Measurements from ENCODE around the gene SLC38A8. TPM values are rescaled to one million over a fixed set of nuclear protein-coding genes. Genes with fewer than 3 reads are reported as not detected.

The SLC38A8 gene
- total and polyA plus RNA-seq, 2 experiments from 2014 or later, result not detected

DNA sequence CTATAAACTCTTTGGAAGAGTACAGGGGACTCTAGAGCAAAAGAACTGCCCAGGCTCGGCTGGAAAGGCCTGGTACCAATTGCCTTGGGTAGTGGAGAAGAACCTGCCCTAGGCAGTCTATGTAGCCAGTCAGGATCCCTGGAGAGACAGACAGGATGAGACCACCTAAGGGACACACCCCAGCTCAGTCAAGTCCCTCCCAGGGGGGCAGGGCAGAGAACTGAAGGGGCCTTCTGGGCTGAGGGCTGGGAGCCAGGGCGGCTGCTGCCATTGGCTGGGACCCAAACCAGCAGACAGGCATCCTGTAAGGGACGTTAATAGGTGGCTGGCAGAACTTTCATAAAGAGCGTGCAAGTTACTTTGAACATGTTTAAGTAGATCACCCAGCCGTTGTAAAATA, 12.8 kb upstream of the SLC38A8 start:
- Histone ChIP-seq H3K27me3 (no peaks in the 10 kb centered on the region), H3K4me1 (ENCODE audit: insufficient read depth) (no peaks in the 10 kb centered on the region), H4K20me1 (ENCODE audit: insufficient read depth, poor library complexity, severe bottlenecking) (no peaks in the 10 kb centered on the region), H3K4me3 (no peak overlapping the region), H3K4me2 (no peak overlapping the region), H2AFZ (no peak overlapping the region), H3K79me2 (no peaks in the 10 kb centered on the region), H3K36me3 (replicated peaks; ENCODE audit: insufficient read depth, low read depth) (no peaks in the 10 kb centered on the region), H3K9me2 (replicated peaks; ENCODE audit: insufficient read depth) (no peaks in the 10 kb centered on the region), H3K9me3 (ENCODE audit: low read depth) (no peaks in the 10 kb centered on the region), H3K27ac (no peak overlapping the region)
- 90% methylated on average over 5 of the region's 5 CpGs for WGBS (ENCODE audit: low lambda C conversion rate, missing lambda C conversion rate)
- DNase-seq (ENCODE audit: low spot score), result no peak
- TF ChIP-seq EZH2 (IDR thresholded peaks at IDR 0.05; ENCODE audit: borderline replicate concordance) (no peak), EZH2phosphoT487 (IDR thresholded peaks at IDR 0.05; ENCODE audit: low read depth, severe bottlenecking, unreplicated experiment) (no peak)
- TF ChIP-seq, protein P1, sequence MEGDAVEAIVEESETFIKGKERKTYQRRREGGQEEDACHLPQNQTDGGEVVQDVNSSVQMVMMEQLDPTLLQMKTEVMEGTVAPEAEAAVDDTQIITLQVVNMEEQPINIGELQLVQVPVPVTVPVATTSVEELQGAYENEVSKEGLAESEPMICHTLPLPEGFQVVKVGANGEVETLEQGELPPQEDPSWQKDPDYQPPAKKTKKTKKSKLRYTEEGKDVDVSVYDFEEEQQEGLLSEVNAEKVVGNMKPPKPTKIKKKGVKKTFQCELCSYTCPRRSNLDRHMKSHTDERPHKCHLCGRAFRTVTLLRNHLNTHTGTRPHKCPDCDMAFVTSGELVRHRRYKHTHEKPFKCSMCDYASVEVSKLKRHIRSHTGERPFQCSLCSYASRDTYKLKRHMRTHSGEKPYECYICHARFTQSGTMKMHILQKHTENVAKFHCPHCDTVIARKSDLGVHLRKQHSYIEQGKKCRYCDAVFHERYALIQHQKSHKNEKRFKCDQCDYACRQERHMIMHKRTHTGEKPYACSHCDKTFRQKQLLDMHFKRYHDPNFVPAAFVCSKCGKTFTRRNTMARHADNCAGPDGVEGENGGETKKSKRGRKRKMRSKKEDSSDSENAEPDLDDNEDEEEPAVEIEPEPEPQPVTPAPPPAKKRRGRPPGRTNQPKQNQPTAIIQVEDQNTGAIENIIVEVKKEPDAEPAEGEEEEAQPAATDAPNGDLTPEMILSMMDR (IDR thresholded peaks at IDR 0.05; ENCODE audit: poor library complexity), result no peak

GRCh38 chr16:84054916-84055315, 12.3 kb upstream of the SLC38A8 start:
- TF ChIP-seq, protein P1 (IDR thresholded peaks at IDR 0.05; ENCODE audit: poor library complexity), result no peak
- TF ChIP-seq EZH2 (IDR thresholded peaks at IDR 0.05; ENCODE audit: borderline replicate concordance) (no peak), EZH2phosphoT487 (IDR thresholded peaks at IDR 0.05; ENCODE audit: low read depth, severe bottlenecking, unreplicated experiment) (no peak)
- no peaks in the 10 kb centered on the region for H3K27me3 ChIP-seq
- H3K4me2 ChIP-seq, result no peak overlapping the region
- H3K9me3 ChIP-seq (ENCODE audit: low read depth), result no peaks in the 10 kb centered on the region
- no peak overlapping the region for H3K27ac ChIP-seq
- no peak for DNase-seq (ENCODE audit: low spot score)
- no peaks in the 10 kb centered on the region for H4K20me1 ChIP-seq (ENCODE audit: insufficient read depth, poor library complexity, severe bottlenecking)
- 84% methylated on average over 11 of the region's 13 CpGs for WGBS (ENCODE audit: low lambda C conversion rate, missing lambda C conversion rate)
- H3K9me2 ChIP-seq (replicated peaks; ENCODE audit: insufficient read depth), result no peaks in the 10 kb centered on the region
- H3K4me1 ChIP-seq (ENCODE audit: insufficient read depth), result no peaks in the 10 kb centered on the region
- H2AFZ ChIP-seq, result no peak overlapping the region
- H3K79me2 ChIP-seq, result no peaks in the 10 kb centered on the region
- H3K4me3 ChIP-seq, result no peak overlapping the region
- no peaks in the 10 kb centered on the region for H3K36me3 ChIP-seq (replicated peaks; ENCODE audit: insufficient read depth, low read depth)

DNA sequence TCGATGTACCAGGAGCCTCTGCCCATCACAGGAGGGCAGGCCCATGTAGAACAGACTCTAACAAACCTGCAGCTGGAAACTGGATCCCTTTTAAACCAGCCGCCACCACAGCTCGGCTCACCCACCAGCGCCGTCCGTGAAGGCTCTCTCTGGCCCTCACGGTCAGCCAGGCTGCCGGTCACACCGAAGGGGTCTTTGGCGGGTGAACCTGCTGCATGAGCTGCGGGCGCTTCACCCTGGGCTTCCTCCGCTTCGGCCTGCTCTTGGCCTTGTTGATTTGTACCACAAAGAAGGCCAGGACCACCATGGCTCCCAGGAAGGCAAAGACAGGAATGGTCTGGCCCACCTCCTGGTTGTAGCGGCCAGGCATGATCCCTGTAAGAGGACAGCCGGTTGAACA, 11.7 kb upstream of the SLC38A8 start:
- Histone ChIP-seq H3K4me3 (no peak overlapping the region), H3K9me2 (replicated peaks; ENCODE audit: insufficient read depth) (no peaks in the 10 kb centered on the region), H3K4me2 (no peak overlapping the region), H3K79me2 (no peaks in the 10 kb centered on the region), H3K27ac (no peak overlapping the region), H3K27me3 (no peaks in the 10 kb centered on the region), H3K4me1 (ENCODE audit: insufficient read depth) (no peaks in the 10 kb centered on the region), H4K20me1 (ENCODE audit: insufficient read depth, poor library complexity, severe bottlenecking) (no peaks in the 10 kb centered on the region), H3K36me3 (replicated peaks; ENCODE audit: insufficient read depth, low read depth) (no peaks in the 10 kb centered on the region), H2AFZ (no peak overlapping the region), H3K9me3 (ENCODE audit: low read depth) (no peaks in the 10 kb centered on the region)
- no peak for TF ChIP-seq EZH2phosphoT487 (IDR thresholded peaks at IDR 0.05; ENCODE audit: low read depth, severe bottlenecking, unreplicated experiment)
- 92% methylated on average over 16 of the region's 16 CpGs for WGBS (ENCODE audit: low lambda C conversion rate, missing lambda C conversion rate)
- DNase-seq (ENCODE audit: low spot score), result no peak

- TF ChIP-seq, protein P1 (IDR thresholded peaks at IDR 0.05; ENCODE audit: poor library complexity), result no peak
- TF ChIP-seq EZH2phosphoT487 (IDR thresholded peaks at IDR 0.05; ENCODE audit: low read depth, severe bottlenecking, unreplicated experiment), result no peak
- TF ChIP-seq EZH2 (IDR thresholded peaks at IDR 0.05; ENCODE audit: borderline replicate concordance), result no peak
- H3K9me2 ChIP-seq (replicated peaks; ENCODE audit: insufficient read depth), result no peaks in the 10 kb centered on the region
- H3K4me3 ChIP-seq, result no peak overlapping the region
- no peaks in the 10 kb centered on the region for H4K20me1 ChIP-seq (ENCODE audit: insufficient read depth, poor library complexity, severe bottlenecking)
- H2AFZ ChIP-seq, result no peak overlapping the region
- H3K27me3 ChIP-seq, result no peaks in the 10 kb centered on the region
- no peaks in the 10 kb centered on the region for H3K36me3 ChIP-seq (replicated peaks; ENCODE audit: insufficient read depth, low read depth)
- DNase-seq (ENCODE audit: low spot score), result no peak
- WGBS (ENCODE audit: low lambda C conversion rate, missing lambda C conversion rate), result 95% methylated on average over 13 of the region's 13 CpGs
- H3K4me2 ChIP-seq, result no peak overlapping the region
- no peaks in the 10 kb centered on the region for H3K9me3 ChIP-seq (ENCODE audit: low read depth)
- no peak overlapping the region for H3K27ac ChIP-seq
- H3K4me1 ChIP-seq (ENCODE audit: insufficient read depth), result no peaks in the 10 kb centered on the region
- no peaks in the 10 kb centered on the region for H3K79me2 ChIP-seq
Observed at GRCh38 chr16:84053237-84053636, 10.6 kb upstream of the SLC38A8 start.

All from hepatocyte (in vitro differentiated cells).